Measurements from ENCODE around the gene MLLT3.

- no peak for TF ChIP-seq CTCF (IDR thresholded peaks at IDR 0.05)
- no peak for TF ChIP-seq POLR2AphosphoS5 (IDR thresholded peaks at IDR 0.05)
These were observed 49.3 kb upstream of the MLLT3 start for GRCh38 chr9:20671635-20672034.
